ENCODE results near the gene CTNNBIP1. TPM values are rescaled to one million over a fixed set of nuclear protein-coding genes. Genes with fewer than 3 reads are reported as not detected.

CTNNBIP1 gene
- total RNA-seq, 1 experiment from 2014 or later, result 58.9 TPM

- Histone ChIP-seq H3K4me2 (no peak overlapping the region), H4K20me1 (ENCODE audit: insufficient read depth) (no peaks in the 10 kb centered on the region), H3K9me3 (ENCODE audit: insufficient read depth, low read depth) (no peaks in the 10 kb centered on the region), H3K36me3 (ENCODE audit: low read depth) (no peaks in the 10 kb centered on the region), H3K4me1 (replicated peaks; ENCODE audit: insufficient read depth) (no peaks in the 10 kb centered on the region), H3K27ac (no peak overlapping the region), H2AFZ (no peak overlapping the region), H3K27me3 (ENCODE audit: insufficient read depth, low read depth) (no peaks in the 10 kb centered on the region), H3K4me3 (no peak overlapping the region), H3K79me2 (ENCODE audit: low read depth) (no peaks in the 10 kb centered on the region), H3K9me2 (ENCODE audit: insufficient read depth) (no peaks in the 10 kb centered on the region), H3F3A (ENCODE audit: insufficient read depth, low read depth) (no peaks in the 10 kb centered on the region)
- POLR2A ChIA-PET (ENCODE audit: unreplicated experiment), result interaction anchor here (0.6 kb wide), 2 partner anchors 236 to 283 kb away, joined by 6 to 18 read pairs; no protein-coding TSS in a partner anchor
- intact Hi-C loops (cut with micrococcal nuclease; ENCODE audit: unreplicated experiment), result loop anchor here (1.0 to 5.0 kb wide), 4 partner anchors 83 to 280 kb away; partner anchors contain the start of gene TMEM201
- TF ChIP-seq EZH2 (IDR thresholded peaks at IDR 0.05; ENCODE audit: low read depth), result no peak
- TF ChIP-seq CTCF (conservative IDR thresholded peaks at IDR 0.05), result peak; percentile 88
- CTCF ChIA-PET, result interaction anchor here (0.7 kb wide), 1 partner anchor 47 kb away, joined by 4 read pairs; no protein-coding TSS in a partner anchor
- BruUV-seq (replicated peaks), result no TSS peak
- DNase-seq, result peak in 1 of 2 experiments; percentile 72
Measured at GRCh38 chr1:9867408-9868243, 42.4 kb downstream of the CTNNBIP1 start.

- Histone ChIP-seq H3F3A (ENCODE audit: insufficient read depth, low read depth) (no peaks in the 10 kb centered on the region), H3K4me3 (no peak overlapping the region), H3K4me1 (replicated peaks; ENCODE audit: insufficient read depth) (no peaks in the 10 kb centered on the region), H3K79me2 (ENCODE audit: low read depth) (no peaks in the 10 kb centered on the region), H4K20me1 (ENCODE audit: insufficient read depth) (no peaks in the 10 kb centered on the region), H3K9me2 (ENCODE audit: insufficient read depth) (no peaks in the 10 kb centered on the region), H3K36me3 (ENCODE audit: low read depth) (no peaks in the 10 kb centered on the region), H3K27me3 (ENCODE audit: insufficient read depth, low read depth) (no peaks in the 10 kb centered on the region), H2AFZ (no peak overlapping the region), H3K4me2 (no peak overlapping the region), H3K9me3 (ENCODE audit: insufficient read depth, low read depth) (no peaks in the 10 kb centered on the region), H3K27ac (no peak overlapping the region)
- DNase-seq, result no peak
- no TSS peak for BruUV-seq (replicated peaks)
- intact Hi-C loops (cut with micrococcal nuclease; ENCODE audit: unreplicated experiment), result loop anchor here (1.0 to 5.0 kb wide), 4 partner anchors 83 to 280 kb away; partner anchors contain the start of gene TMEM201
- TF ChIP-seq CTCF (conservative IDR thresholded peaks at IDR 0.05) (no peak), EZH2 (IDR thresholded peaks at IDR 0.05; ENCODE audit: low read depth) (no peak)
- ChIA-PET POLR2A (ENCODE audit: unreplicated experiment) (no interaction called here), CTCF (no interaction called here)
Measured at GRCh38 chr1:9866836-9867235, 43.2 kb downstream of the CTNNBIP1 start.

GRCh38 chr1:9865724-9866123, 44.3 kb downstream of the CTNNBIP1 start:
- Histone ChIP-seq H3K4me3 (no peak overlapping the region), H3K4me1 (replicated peaks; ENCODE audit: insufficient read depth) (no peaks in the 10 kb centered on the region), H3K9me2 (ENCODE audit: insufficient read depth) (no peaks in the 10 kb centered on the region), H2AFZ (no peak overlapping the region), H3K27me3 (ENCODE audit: insufficient read depth, low read depth) (no peaks in the 10 kb centered on the region), H3K36me3 (ENCODE audit: low read depth) (no peaks in the 10 kb centered on the region), H3F3A (ENCODE audit: insufficient read depth, low read depth) (no peaks in the 10 kb centered on the region), H3K79me2 (ENCODE audit: low read depth) (no peaks in the 10 kb centered on the region), H4K20me1 (ENCODE audit: insufficient read depth) (no peaks in the 10 kb centered on the region), H3K27ac (no peak overlapping the region), H3K9me3 (ENCODE audit: insufficient read depth, low read depth) (no peaks in the 10 kb centered on the region), H3K4me2 (no peak overlapping the region)
- ChIA-PET CTCF (no interaction called here), POLR2A (ENCODE audit: unreplicated experiment) (no interaction called here)
- TF ChIP-seq EZH2 (IDR thresholded peaks at IDR 0.05; ENCODE audit: low read depth), result no peak
- no peak for TF ChIP-seq CTCF (conservative IDR thresholded peaks at IDR 0.05)
- intact Hi-C loops (cut with micrococcal nuclease; ENCODE audit: unreplicated experiment), result loop anchor here (2.0 to 5.0 kb wide), 2 partner anchors 239 to 278 kb away; partner anchors contain the start of gene TMEM201
- no TSS peak for BruUV-seq (replicated peaks)
- no peak for DNase-seq

All from PC-9 (cell line).